Measurements from ENCODE around the gene TUNAR.
A peak's percentile ranks its signal among the peaks of the same experiment; 100 is the strongest.

Gene TUNAR

DNA sequence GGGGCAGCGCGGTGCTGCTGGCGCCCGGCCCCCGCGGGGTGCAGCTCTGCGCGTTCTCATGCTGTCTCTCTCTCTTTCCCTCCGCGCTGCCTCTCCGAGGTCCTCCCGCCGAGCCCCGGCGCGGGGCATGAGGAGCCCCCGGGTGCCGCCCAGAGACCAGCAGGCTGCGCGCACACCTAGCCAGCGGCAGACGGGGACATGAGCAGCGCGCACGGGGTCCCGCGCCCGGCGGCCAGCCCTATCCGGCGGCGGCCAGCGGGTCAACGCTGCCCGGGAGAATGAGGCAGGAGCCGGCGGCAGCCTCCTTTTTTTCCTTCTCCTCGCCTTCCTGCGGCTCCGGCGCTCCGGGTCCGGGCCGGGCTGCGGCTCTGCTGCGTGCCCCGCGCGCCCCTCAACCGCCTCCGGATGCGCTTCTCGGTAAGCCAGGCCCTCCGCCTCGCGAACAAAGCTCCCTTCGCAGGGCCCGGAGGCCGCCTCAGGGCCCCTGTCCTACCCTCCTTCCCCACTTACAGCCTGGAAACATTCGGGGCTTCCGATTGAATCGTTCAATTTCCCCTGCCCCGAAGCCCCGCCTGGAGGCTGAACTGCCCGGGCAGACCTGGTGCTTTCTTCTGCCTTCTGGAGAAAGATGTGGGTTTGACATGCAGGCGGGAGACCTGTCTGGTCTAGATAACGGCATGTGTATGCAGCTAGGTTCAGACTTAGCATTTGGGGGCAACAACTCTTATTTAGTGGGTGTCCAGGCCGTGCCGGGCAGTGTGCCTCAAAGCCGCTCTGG is at the start of gene TUNAR:
Gene TUNAR (plus strand): TSS at position 72 of the 778 bp plus-strand sequence.
- peak; percentile 86 for DNase-seq

DNA sequence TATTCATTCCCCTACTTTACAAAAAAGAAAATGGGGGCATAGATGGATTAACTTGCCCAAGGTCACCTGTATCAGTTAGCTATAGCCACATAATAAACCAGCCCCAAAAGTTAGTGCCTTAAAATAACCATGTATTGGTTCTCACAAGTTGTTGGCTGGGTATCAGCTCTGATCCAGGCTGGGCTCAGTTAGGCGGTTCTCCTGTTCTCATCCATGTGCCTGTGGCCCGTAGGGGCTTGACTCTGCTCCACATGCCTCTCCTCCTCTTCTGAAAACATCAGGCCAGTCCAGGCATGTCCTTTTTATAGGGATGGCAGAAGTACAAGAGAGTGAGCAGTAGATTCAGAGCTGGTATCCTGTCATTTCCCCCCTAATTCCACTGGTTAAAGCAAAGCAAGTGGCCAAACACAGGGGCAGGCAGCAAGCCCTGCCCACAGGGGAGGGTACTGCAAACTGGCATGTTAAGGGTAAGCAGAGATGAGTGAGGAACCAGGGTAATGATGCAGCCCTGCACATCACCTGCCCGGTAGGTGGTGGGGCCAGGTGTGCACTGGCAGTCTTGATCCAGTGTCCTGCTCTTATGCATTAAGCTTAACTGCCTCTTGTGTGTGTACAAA is 47.9 kb upstream of the TUNAR start:
- no peak for DNase-seq

DNA sequence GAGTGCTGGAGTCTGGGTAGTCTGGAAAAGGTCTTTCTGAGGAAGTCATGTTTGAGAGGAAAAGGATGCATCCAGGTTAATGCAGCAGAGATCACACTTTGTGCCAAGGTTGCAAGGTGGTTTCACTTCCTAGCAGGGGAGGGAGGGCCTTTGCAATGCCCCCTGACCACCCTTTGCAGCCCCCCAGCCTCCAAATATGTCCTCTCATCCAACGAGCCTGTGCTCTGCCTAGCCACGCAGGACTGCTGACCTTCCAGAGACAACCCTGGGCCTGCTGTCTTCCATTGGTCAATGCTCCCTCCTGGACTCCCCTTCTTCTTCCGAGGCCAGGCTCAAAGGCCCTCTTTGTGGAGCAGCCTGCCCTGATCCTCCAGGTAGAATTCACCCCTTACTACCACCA is 47.3 kb upstream of the TUNAR start:
- no peak for DNase-seq

DNA sequence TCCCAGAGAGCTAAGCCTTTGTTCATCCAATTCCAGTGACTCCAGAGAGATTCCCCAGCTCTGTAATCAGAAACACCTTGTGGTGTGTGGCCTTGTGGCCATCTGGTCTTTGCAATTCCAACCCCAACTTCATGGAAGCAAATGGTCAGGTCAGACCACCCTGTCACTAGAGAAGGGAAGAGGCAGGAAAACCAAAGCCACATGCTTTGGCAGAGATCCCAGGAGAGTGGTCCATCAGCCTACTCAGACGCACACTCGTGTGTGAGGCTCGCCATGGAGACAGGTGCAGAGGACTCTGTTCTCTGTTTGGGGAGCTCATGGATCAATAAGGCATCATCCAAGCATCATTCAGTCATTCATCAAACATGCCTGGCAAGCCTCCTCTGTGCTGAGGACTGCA is 46.2 kb upstream of the TUNAR start:
- no peak for DNase-seq

DNA sequence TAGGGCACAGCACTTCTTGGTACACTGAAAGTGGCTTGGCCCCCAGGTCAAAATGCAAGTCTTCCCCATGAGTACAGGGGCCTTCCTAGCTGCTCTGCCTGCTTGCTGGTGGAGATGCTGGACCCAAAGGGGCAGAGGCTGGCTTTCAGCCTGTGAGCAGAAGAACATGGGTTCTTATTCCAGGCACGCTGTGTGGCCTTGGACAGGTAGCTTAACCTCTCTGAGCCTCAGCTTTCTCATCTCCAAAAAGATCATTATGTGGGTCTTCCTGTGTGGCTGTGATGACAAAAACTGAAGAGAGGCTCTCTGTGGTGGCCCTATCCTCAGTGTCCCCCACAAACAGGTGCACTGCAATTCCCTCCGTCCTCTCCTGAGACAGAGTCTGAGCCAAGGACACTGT is 45.6 kb upstream of the TUNAR start:
- DNase-seq, result no peak

DNA sequence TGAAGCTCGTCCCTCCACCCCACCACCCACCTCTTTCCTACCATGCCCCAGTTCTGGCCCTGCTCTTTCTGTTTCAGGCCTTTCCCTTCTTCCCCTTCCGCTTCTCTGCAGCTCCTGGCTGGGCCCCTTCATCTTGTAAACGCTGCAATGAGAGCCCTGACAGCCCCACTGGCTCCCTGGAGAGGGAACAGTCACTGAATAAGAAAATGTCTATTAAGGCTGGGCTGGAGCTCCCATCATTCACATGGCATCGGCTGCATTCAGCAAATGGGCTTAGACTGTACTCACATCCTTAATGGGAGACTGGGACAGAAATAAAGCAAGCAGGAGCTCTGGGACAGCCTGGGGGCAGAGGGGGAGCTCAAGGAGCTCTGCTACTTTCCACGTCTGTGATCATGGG is 45.2 kb upstream of the TUNAR start:
- no peak for DNase-seq

DNA sequence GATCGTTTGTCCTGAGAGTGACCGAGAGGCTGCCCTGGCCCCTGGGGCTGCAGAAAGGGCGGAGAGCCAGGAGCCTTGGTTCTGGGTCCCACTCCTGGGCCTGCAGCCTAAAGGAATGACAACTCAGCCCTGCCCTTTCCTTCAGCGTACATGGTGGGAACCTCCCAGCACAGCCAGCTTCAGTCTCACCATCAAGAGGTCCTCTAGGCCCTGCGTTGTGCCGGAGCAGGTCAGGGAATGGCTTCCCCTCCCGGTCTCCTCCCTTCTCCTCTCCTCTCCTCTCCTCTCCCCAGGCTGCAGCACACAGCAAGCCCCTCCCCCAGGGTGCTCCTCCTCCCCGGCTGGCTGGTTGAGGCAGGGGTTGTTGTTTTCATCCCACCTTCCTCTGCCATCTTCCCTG is 44.6 kb upstream of the TUNAR start:
- DNase-seq, result no peak

DNA sequence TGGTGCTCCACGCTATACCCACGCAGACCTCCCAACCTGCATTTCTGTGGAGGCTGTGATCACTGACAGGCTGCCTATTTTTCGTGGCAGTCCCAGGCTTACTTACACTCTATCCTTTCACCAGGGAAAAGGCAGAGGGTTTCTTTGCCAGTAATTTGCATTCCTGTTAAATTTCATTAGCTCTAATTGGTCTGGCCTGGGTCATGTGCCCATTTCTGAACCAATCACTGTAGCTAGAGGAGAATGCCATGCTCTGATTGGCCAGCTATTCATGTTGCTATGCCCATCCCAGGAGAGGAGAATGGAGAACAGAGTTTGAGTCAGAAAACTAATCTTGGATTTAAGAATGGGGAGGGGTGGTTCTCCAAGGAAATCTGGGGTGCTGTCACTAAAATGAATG is 43.2 kb upstream of the TUNAR start:
- peak; percentile 6 for DNase-seq

DNA sequence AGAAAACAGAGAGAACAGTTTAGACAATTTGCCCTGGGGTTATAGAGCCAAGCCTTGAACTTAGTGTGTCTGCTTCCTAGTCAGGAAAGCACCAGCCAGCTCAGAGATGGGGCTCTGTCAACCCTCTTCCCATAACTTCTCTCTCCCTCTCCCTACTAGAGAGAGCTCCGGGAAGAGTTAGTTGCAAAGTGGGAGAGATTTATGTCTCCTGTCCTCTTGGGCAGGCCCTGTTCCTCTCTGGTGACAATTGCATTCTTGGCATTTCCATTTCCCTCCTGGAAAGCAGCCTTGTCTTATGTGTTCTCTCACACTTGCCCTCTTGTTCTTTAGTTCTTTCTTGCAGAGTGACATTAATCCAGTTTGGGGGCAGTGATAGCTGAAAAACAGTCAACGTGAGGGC is 42.1 kb upstream of the TUNAR start:
- no peak for DNase-seq

DNA sequence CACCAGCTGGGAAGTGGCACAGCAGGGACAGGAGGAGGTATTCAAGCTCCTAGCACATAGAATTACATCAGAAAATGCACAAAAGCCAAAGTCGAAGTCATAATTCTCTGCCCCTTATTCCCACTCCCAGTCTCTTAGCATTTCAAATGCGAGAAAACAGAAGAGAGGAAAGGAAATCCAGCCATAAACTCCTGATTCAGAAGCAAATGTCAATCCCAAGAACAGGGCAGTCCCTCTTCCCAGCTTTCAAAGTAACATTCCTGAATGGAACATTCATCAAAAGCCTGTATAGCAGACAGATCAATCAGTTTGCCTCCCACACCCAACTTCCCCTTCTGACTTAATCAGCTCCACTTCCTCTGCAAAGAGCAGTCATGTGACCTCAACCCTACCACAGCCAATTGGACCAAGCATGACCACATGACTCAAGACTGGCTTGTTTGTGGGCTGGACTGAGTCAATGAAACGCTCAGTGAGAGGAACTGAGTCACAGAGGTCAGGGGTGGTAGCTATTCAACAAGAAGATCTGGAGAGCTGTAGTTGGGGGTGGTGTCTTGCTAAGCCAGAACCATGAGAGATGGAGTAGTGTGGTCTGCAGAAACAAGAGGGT is 41.4 kb upstream of the TUNAR start:
- DNase-seq, result no peak

DNA sequence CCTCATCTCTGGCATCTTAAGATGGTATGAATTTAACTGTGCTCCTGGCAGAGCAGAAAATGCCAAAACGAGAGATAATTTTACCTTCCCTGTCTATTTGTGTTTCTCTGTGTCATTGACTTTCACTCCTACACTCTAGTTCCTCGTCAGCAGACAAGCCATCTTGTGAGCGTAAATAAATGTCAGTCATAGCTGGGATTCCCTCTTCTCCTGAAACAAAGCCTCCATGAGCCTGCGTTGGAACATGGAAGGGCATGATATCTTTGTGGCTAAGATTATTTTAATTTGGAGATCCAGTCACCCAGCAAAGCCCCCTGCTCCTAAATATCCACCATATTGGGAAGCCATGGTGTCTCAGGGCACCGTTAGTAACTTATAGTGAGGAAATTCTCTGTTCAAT is 37.8 kb upstream of the TUNAR start:
- no peak for DNase-seq

DNA sequence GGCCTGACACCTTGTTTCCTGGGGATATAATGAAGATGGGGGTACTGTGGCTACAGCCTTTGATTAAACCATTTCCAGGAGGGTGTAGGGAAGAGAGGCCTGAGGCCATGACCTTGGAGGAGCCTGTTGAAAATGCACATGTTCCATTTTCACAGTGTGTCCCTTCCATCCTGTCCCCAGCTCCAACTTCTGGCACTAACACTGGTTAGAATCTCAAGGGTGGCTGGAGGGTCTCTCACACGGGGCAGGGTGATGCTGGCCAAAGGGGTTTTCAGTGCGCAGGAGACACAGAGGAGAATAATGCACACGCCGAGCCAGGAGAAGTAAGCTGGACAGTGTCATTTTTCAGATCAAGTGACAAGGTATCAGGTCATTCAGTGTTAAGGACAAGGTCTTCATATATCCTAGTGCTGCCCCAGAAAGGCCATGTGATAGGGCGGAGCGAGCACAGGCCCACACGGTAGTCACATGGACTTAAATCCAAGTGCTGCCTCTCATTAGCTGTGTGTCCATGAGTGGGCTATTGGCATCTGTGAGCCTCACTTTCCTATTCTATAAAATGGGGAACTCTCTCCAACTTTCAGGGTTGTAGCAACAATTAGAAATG is 36.4 kb upstream of the TUNAR start:
- DNase-seq, result no peak

DNA sequence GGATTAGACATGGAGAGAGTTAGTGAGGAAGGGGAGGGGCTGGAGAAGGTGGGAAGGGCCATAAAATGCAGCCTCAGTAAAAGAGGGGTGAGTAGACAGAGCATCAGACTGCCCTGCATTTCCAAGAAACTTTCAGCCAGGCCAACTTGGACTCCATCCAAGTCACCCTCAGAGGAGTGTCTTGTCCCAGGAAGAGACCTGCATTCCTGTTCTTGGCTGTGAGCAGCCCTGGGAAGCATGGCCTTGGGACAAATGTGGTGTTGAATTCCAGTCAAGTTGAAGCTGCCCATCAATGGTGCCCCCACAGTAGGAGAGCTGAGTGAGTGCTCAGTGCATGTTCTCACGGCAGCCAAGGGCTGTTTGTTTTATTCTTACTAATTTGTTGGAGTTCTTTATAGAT is 35.0 kb upstream of the TUNAR start:
- peak; percentile 78 for DNase-seq

DNA sequence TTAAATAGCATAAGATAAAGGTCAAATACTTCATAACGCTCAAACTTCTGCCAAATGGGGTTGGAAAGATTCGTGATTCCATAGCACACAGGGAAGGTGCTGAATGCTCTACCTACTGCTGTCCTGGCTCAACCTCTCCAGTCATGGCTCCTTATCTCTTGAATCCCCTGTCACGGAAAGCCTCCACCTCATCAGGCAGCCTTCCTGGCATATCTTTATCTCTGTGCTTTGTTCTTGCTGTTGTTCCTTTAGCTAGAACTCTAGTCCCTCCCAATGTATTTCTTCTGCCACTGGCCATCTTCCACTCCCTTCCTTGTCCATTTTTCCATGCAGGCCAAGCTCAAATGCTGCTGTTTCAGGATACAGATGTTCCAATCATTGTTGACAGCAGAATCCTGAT is 26.9 kb upstream of the TUNAR start:
- no peak for DNase-seq

DNA sequence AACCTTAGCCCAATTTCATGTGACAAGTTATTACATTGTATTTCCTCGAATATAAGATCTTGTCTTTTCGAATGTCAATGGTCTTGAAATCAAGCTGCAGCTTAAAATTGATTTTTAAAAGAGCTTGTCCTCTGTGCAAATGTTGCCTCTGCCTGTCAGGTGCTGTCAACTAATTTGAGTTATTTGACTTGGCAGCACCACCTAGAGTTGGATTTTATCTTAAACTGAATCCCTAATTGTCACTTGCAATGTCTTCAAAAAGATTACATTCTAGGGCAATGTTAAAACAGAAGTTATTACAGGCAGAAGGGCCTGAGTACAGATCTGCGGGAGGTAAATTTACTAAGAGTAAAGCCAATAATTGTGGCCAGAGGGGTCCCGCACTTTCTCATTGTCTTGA is 26.2 kb upstream of the TUNAR start:
- DNase-seq, result no peak

DNA sequence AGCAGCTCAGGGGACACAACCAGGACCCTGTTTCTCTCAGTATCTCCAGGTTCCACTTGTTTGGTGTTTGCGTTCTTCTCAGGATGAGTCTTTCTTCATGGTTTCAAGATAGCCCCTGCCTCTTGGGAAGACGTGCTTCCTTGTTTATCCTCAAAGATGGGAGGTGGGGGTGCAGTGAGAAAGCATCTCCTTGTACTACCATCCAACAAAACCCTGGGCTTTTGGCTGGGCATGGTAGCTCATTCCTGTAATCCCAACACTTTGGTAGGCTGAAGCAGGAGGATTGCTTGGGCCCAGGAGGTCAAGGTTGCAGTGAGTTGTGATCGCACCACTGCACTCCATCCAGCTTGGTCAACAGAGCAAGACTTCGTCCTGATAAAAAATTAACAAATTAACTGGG is 21.0 kb upstream of the TUNAR start:
- DNase-seq, result no peak

DNA sequence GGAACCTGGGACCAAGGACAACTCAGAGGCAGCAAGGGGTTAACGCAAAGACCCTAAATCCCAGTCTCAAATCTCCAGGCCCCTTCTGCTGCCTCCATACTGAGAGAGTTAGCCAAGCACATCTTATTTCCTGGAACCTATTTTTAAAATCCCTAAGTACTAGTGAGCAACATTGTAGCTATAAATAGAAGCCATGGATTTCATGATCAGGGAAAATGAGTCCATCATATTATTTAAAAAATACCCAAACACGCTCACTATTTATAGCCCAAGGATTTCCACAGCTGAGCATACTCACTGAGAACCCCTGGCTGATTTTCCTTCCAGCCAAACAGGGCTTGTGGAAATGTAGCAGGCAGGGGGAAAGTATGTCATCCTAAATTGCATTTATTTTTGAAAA is 19.4 kb upstream of the TUNAR start:
- no peak for DNase-seq

DNA sequence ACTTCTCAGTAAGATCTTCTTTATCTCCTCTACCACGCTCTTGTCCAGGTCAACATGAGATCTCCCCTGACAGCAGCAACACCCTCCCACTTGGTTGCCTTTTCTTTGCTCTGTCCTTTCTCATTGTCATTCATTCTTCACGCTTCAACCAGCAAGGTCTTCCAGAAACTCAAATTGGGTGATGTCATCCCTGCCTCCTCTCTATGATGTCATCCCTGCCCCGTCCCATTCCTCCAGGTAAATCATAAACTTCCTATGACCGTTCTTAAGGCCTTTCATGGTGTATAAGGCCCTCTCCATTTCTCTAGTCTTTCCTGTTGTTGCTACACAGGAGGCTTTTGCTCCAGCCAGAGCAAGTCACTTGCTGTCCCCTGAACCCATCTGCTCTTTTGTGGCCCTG is 17.7 kb upstream of the TUNAR start:
- no peak for DNase-seq

DNA sequence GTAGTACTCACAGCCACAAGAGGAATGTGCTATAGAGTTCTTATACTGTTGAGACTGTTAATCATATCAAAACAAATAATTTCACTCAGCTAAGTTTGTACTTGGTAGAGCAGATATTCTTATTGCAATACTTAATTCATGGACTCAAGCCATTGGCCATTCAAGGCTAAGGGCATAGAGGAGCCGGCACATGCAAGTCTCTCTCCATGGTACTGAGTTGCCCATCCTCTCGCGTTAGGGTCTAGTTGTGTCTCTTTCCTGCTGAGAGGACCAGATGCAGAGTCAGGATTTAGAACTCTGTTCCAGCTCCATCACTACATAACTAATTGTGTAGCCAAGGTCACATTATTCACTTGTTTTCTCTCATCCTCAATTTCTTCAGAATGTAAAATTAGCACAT is 14.4 kb upstream of the TUNAR start:
- DNase-seq, result no peak

DNA sequence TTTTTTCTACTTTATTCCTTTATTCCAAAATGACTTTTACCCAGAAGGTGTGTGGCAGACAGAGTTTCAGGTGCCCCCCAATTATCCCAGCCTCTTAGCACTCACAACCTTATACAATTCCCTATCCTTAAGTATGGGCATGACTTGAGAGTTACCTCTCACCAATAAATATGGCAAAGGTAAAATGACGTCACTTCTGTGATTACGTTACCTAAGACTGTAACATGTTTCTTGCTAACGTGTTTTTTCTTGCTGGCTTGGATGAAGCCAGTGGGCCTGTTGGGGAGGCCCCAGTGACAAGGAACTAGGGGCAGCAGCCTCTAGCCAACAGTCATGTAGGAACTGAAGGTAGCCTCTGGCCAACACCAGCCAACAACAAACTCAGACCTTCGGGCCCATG is 13.3 kb upstream of the TUNAR start:
- DNase-seq, result no peak

DNA sequence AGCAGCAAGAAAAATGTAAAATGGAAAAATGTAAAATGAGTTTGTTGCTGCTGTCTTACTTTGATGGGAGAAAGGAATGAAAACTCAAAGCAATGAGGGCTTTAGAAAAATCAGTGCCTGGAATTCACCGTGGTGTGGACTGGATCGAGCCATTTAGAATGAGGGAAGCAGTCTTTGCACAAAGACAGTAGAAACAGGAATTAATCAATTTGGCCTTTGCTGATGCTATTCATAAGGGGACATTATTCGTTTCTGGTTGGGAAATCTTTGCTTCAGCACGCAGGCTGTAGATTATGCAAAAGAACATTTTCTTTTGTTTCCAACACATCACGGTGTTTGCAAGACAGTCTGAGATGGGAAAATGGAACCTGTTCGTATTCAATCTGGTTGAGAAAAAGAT is 6.9 kb upstream of the TUNAR start:
- DNase-seq, result no peak

DNA sequence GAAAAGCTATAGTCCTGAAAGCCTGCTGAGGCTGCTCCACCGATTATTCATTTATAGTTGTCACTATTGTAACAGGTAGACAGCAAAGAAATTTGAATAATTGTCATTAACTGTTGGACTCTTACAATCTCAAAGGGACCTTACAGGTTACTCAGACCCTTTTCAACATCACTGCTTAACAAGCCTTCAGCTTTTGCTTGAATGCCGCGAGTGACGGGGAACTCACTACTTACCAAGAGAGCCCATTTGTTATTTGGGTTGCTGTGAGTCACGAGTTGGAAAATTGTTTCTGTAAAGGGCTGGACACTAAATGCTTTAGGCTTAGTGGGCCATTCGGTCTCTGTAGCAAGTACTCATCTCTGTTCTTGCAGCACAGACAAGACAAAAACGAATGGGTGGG is 5.9 kb upstream of the TUNAR start:
- no peak for DNase-seq

DNA sequence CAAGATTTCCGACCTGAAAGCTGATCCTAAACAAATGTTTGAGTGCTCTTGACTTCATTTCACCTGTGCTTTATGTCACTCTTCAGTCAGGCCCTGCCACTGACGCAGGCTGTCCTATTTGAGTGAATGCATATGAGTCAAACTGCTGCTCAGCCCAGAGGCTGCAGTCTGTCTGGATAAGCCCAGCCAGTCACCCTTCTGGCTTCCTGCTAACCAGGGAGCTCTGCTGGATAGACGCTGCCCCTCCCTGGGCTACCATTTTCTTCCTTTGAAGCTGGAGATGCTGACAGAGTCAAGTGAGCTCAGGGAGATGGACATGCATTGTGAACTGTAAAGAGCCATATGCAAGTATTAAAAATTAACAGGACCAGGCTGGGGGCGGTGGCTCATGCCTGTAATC is 5.1 kb upstream of the TUNAR start:
- DNase-seq, result peak; percentile 2

DNA sequence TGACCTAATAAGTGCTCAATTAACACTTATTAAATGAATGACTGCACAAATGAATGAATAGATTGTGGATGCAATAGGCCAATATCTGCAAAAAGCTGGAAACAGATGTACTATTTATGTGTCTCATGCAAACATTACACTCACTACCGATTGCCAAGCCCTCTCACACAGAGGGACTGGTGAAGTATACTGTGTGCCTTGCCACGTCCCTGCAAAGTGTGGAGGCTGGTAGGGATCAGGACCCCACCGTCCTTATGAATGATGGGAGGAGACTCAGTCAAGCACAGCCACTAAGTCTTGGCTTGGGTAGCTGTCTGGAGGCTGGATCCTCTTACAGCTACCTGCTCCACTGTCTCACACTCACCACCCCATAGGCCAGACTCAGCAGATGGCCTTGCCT is 3.9 kb upstream of the TUNAR start:
- no peak for DNase-seq
